Jurkat, Clone E6-1 (cell line): ENCODE measurements around the gene KRT85.
"Not testable (repeated sequence)": the region's sequence is repeated elsewhere in the genome, so short reads cannot be mapped to it uniquely, and the experiment has no call there.

Experiments used
- DNase-seq: peaks from one replicate; pipeline ENCODE4 v3.0.0-alpha.2; 2011; ENCODE audit warnings: low read depth, low spot score
- H3K4me3 ChIP-seq: 2 replicates; pipeline ENCODE4 v1.5.1; 2011; ENCODE audit warnings: mild to moderate bottlenecking, low read length, control low read depth, moderate library complexity

Gene KRT85

DNA sequence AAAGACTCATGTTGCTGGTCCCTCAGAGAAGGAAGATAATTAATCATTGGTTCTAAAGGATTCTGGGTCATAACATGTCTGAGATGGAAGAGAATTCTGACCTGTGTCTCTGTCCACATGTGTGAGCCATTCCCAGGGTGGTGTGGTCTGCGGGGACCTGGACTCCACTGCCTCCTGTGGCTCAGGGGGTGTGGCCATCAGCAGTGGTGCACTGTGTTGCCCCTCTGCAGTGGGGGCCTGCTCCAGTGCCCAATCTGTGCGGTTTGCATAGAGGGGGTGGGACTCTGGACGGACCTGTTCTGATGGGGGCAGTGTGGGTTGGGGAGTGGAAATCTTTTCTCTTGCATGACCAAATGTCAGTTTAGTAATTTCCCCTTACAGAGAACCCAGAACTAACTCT lies 13.5 kb downstream of the KRT85 start:
- DNase-seq, result no peak
- H3K4me3 ChIP-seq, result no peak overlapping the region

DNA sequence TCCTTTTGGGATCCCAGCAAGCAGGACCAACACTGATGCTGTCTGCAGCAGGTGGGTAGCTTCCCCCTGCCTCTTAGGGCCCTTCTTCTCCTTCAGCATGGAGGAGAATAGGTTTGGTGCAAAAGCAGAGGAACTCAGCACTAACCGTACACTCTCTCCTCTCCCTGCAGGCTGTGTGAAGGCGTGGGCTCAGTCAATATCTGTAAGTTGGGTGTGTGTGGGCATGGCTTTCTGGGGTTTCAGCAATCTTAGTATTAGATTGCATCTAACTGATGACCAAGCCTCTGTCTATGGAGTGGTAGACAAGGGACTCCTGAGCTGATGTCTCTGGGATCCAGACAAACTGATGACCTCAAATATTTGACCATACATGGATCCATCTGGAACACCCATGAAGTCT lies 14.3 kb downstream of the KRT85 start:
- H3K4me3 ChIP-seq, result no peak overlapping the region
- DNase-seq, result no peak

DNA sequence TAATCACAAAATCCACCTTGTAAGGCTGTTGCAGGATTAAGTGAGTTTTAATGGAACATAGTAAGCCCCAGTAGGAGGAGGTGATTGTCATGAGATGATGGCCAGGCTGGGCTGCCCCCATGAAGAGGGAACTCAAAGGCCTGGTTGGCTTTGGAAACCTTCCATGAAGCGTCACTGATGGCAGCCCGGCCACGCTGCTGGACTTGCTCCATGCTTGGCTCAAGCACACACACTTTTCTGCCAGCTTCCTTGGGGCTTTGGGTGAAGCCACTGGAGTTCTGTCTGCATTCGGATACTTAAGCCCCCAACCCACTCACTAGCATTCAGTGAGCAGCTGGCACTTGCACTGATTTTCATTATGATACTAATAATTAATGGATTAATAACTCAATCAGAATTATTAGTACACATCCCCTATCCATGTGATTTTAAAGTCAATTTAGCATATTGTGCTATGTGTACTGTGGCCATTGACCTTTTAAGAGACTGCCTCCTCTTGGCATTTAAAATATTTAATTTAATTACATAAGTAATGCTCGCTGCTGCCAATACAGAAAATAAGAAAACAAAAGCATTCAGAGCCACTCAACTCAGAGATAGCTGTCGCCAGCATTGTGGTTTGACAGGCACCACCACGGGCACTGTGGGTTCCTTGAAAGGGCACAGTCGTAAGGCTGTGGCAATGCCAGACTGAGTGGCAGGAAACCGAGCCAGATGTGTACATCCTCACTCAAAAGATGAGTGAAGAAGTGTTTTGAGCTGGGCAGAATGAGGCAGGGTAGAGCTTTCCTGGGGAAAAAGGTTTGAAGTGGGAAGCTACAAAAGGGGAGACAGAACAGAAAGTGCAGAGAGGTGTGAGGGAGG lies 15.9 kb downstream of the KRT85 start:
- no peak overlapping the region for H3K4me3 ChIP-seq
- DNase-seq, result peak; percentile 76

DNA sequence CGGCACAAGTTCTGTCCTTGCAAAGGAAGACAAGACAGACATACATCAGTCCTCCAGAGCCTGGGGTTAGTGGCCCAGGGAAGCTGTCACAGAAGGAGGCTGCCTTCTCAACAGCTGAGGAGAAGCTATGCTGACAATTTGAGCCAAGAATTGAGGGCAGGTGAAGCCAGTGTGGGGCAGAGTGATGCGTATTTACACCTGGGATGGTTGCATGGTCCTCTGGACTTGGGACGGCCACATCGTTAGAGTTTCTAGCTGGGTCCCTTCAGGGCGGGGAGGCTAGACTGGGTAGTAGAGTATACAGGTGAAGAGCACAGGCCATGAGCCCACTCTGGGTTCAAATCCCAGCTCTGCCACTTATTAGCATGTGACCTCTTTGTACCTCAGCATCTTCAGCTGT lies 16.5 kb downstream of the KRT85 start:
- H3K4me3 ChIP-seq, result no peak overlapping the region
- DNase-seq, result no peak

DNA sequence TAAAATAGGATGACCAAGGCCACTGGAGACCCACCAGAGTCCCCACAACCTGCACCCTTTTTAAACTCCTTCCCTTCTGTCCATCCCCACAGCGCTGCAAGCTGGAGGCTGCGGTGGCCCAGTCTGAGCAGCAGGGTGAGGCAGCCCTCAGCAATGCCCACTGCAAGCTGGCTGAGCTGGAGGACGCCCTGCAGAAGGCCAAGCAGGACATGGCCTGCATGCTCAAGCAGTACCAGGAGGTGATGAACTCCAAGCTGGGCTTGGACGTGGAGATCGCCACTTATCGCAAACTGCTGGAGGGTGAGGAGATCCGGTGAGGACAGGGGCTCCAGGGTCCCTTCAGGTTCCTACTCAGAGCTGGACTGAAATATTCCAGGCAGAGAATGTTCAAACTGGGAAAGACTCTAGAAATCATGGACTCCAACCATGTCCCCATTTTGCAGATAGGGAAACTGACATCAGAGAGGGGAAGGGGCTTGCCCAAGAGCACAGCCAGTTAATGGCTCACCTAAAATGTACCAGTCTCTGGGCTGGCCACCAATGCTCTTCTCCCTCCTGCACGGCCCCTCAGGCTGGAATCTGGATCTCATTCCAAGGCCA lies 17.2 kb downstream of the KRT85 start:
- H3K4me3 ChIP-seq, result no peak overlapping the region
- no peak for DNase-seq

DNA sequence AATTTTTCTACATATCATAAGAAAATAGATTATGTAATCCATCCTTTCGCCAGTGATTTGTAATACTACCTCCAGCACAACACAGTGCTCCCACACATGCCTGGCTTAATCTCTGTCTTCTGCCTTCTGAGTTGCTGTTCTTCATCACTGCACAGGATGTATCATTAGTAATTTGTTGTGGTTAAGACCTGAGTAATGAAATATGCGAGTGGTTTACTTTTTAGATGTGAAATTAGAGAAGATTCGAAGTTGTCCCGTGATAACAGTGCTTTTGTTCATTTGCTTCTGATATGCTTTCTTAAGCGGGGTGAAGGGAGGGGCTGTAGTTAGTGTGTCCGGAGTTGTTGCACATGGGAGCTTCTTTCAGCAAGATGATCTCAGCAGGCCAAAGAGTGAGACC lies 18.1 kb downstream of the KRT85 start:
- DNase-seq, result no peak
- H3K4me3 ChIP-seq, result no peak overlapping the region

DNA sequence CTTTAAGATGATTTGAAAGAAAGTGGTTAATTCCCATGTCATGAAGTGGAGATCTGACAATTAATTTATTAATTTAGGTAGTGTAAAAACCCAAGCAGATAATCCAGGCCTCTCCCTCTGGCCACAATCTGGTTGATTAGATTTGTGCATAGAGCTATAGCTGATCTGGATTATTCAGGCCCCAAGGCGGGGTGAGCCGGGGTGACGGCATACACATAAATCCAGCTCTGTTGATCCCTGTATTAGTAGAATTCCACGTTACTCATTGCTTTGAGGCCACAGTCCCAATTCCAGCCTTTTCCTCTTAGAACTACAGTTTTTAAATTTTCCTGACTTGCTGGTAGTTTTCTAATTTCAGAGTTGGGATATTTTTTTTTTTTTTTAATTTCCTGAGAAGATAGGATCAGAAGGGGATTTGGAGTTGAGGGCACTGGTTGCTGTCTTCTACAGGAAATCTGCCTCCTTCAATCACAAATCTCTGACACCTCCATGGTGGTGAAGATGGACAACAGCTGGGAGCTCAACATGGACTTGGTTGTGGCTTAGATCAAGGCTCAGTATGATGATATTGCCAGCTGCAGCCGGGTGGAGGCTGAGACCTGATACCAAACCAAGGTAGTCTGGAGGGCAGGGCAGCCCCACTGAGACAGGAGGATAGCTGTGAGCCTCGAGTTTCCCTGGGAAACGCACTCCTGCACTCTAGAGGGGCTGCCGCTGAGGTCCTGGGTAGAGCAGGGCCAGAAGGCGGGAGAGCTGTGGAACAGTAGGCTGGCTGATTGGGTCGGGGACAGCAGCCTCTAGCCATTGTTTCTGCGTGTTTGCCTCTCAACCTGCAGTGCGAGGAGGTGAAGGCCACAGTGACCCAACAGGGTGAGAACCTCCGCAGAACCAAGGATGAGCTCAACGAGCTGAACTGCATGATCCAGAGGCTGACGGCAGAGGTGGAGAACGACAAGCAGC lies 19.4 kb downstream of the KRT85 start:
- H3K4me3 ChIP-seq, result no peak overlapping the region
- no peak for DNase-seq

DNA sequence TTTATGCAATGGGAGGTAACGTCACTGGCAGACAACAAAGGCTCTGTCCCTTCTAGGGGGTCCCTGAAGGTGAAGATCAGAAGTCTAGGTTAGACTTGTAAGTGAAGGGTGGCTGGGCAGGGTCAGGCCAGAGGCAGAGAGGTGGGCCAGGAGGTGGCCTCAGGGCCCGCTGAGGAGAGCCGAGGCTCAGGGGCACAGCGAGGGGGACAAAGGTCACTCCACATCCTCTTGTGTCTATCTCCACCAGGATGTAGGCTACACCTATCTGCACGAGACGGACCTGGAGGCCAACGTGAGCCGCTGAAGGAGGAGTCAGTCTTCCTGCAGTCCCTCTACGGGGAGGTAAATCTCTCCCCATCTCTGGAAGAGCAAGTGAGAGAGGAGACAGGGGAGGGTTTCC lies 20.3 kb downstream of the KRT85 start:
- no peak overlapping the region for H3K4me3 ChIP-seq
- DNase-seq, result no peak

DNA sequence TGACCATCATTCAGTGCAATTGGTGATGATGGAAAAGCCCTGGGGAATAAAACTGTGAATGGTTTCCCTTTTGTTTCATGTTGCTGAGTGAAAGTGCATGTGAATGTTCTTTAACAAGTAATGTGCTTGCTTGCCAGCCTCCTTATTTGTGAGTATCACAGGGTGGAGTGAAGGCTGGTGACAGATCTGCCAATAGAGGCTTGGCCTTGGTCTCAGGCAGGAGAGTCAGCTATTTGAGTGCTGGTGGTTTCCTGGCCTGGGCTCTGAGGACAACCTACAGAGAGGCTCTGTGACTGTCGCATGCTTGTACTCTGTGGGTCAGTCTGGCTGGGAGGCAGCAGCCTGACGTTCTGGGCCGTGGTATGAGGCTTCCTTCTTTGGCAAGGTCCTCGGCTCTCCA lies 20.7 kb downstream of the KRT85 start:
- H3K4me3 ChIP-seq, result no peak overlapping the region
- no peak for DNase-seq

DNA sequence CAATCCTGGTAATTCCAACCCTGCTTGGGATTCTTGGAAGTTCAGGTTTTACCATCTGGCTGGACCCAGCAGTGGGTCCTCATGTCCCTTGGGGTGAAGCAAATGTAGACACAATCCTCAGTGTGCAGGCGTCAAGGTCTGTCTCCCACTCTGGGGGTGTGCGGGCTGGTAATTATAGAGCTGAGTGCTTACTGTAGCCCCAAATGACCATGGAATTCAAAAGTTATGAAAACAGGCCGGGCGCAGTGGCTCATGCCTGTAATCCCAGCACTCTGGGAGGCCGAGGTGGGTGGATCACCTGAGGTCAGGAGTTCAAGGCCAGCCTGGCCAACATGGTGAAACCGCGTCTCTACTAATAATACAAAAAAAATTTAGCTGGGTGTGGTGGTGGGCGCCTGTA lies 22.2 kb downstream of the KRT85 start:
- H3K4me3 ChIP-seq, DNase-seq: not testable (repeated sequence)

DNA sequence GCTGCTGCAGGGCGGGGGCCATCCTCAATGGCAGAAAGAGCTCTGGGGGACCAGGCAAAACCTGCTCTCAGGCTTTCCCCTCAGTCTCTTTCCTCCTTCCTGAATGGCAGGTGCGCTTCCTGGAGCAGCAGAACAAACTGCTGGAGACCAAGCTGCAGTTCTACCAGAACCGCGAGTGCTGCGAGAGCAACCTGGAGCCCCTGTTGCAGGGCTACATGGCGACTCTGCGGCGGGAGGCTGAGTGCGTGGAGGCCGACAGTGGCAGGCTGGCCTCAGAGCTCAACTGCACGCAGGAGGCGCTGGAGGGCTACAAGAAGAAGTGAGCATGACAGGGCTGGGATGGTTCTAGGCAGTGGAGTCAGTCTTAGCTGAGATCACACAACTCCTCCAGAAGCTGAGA lies 23.2 kb downstream of the KRT85 start:
- no peak for DNase-seq
- no peak overlapping the region for H3K4me3 ChIP-seq

DNA sequence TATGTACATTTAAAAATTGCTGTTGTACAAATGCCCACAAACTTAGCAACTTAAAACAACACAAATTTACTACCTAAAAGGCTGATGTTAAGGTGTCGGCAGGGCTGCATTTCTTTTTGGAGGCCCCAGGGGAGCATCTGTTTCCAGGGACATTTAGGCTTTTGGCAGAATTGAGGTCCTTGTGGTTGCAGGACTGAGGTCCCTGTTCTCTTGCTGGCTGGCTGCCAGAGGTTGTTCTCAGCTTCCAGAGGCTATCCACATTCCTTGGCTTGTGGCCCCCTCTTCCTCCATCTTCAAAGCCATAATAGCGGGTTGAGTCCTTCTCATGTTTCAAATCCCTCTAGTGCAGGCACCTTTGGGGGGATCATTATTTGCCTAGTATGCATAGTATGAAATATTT lies 23.7 kb downstream of the KRT85 start:
- no peak for DNase-seq
- H3K4me3 ChIP-seq, result no peak overlapping the region

DNA sequence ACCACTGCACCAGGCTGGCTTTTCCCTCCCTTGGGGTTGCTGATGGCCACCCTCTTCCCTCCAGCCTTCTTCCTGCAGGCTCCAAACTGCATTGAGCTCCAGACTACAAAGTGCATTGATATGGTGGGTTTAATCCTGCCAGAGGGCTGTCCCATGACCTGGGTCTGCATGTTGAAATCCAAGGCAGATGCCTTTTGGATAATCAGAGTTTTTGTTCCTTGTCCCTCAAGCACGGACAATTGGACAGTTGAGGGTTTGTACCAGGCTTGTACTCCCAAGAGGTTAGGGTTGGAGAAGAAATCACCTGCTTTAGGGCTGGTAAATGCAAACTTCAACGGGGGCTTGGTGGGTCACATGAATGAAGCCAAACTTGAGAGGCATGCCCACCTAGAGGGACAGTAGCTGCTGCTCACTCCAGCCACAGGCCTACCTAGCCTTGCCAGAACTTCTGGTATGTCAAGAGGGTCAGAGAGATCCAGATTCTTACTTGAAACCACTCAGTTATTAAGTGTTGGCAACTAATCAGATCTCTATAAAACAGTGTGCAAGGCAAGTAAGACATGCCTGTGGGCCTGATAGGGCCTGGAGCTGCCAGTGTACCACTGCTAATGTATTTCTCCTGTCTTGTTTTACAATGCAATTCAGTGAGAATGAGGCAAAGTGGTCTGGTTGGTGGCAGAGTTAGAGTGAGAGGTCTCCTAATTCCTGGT lies 24.3 kb downstream of the KRT85 start:
- no peak overlapping the region for H3K4me3 ChIP-seq
- DNase-seq, result no peak

DNA sequence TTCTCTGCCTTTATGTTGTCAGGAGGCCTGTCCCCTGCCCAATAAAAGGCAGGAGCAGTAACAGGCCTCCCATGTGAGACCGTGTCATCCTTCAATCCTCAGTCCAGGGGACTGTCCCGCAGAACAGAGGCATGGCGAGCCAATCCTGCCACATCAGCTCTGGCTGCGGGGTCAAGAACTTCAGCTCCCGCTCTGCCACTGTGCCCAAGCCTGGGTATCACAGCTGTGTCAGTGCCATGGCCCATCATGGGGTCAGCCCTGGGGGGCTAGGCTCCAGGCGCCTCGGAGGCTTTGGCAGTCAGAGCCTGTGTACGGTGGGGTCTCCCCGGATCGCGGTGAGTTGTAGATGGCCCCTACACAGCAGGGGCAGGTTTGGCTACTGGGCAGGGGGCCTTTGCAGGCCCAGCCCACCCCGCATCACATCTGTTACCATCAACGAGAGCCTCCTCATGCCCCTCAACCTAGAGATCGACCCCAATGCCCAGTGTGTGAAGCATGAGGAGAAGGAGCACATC lies 26.2 kb downstream of the KRT85 start:
- no peak for DNase-seq
- no peak overlapping the region for H3K4me3 ChIP-seq

DNA sequence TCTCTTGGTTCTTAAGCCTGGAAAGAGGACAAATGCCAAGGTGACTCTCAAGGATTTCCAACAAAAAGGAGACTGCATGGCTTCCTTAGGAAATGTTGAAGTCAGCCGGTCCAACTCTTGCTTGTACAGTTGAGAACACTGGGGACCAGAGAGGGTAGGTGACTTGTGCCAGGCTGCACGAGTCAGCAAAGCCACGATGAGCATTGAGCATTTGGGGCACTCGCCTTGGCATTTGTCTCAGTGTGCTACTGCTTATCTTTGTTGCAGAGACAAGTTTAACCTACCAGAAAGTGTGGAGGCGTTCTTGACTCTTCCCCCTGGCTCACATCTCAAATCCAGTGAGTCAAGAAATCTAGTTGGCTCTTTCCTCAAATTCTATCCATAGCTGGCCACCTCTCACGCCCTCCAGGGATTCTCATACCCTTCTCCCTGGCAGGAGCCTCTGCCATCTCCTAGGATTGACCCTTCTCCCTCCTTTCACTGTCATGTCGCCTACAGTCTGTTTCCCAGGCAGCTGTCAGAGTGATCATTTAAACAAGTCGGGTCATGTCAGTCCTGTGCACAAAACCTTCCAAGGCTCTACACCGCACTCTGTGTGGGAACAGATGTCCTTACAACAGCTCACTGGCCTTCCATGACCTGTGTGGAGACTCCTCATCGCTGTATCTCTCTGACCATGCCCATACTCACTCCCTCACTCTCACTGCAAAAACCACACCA lies 28.9 kb downstream of the KRT85 start:
- no peak for DNase-seq
- no peak overlapping the region for H3K4me3 ChIP-seq

DNA sequence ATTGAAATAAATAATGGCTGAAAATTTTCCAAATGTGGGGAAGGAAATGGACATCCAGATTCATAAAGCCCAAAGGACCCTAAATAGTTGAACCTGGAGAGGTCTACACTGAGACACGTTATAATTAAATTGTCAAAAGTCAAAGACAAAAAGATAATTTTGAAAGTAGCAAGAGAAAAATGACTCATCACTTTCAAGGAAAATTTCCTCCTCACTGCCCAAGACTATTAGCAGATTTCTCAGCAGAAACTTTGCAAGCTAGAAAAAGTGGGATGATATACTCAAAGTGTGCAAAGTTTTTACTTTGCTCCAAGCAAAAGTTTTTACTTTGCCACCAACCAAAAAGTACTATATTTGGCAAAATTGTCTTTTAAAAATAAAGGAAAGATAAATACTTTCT lies 30.2 kb downstream of the KRT85 start:
- H3K4me3 ChIP-seq, result no peak overlapping the region
- DNase-seq, result no peak

DNA sequence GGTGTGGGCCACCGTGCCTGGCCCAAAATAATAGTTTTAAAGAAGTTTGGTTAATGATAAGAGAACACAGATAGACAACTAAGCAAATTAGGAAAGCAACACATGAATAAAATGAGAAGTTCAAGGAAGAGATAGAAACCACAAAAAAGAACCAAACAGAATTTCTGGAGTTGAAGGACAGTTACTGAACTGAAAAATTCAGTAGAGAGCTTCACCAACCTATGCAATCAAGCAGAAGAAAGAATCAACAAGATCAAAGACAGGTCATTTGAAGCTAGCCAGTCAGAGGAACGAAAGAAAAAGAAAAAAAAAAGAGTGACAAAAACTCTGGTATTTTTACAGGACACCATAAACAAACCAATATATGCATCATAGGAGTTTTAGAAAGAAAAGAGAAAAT lies 30.6 kb downstream of the KRT85 start:
- no peak overlapping the region for H3K4me3 ChIP-seq
- no peak for DNase-seq

DNA sequence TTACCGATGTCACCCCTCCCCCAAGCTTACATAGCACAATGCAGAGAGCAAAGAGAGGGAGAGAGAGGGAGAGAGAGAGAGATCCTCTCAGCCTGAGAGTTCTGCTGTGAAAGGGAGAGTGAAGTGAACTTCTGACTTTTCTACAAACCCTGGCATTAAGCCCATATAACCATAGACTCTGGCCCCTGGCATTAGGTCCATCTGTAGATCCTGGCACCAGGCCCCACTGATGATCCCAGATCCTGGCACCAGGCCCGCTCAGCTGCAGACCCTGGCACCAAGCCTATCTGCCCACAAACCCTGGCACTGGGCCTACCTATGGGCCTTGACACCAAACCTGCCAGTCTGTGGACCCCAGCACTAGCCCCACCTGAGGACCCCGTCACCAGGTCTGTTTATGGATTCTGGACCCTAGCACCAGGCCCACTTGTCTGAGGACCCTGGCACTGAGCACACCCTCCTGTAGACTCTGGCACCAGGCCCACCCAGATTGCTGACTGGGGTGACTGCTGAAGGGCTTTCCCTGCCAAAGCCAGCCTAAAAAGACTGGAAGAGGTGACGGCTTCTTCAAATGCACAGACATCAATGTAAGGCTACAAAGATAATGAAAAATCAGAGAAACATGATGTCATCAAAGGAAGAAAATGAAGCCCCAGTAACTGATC lies 31.6 kb downstream of the KRT85 start:
- H3K4me3 ChIP-seq, result no peak overlapping the region
- DNase-seq, result no peak
